Mucosa of descending colon (tissue), 3 donors: ENCODE data around the gene MAN1B1. TPM values are rescaled to one million over a fixed set of nuclear protein-coding genes. Genes with fewer than 3 reads are reported as not detected.
"Not testable (repeated sequence)": the region's sequence is repeated elsewhere in the genome, so short reads cannot be mapped to it uniquely, and the experiment has no call there.

Source experiments
- ATAC-seq: fragments of 200-7000 bp; cut with Tn5 transposase; one replicate; pipeline ENCODE4 v1.9.1; 2020; ENCODE audit warnings: mild to moderate bottlenecking, moderate library complexity
- DNase-seq, 3 donors: peaks; one replicate each; pipeline ENCODE4 v3.0.0-alpha.2; 2020
- H3K36me3 ChIP-seq: fragments of 200-600 bp; one replicate; pipeline ENCODE4 v1.8.0; 2021; ENCODE audit warnings: low read depth, mild to moderate bottlenecking
- H3K4me1 ChIP-seq: fragments of 200-600 bp; one replicate; pipeline ENCODE4 v1.8.0; 2021; ENCODE audit warnings: low read depth, mild to moderate bottlenecking
- H3K4me3 ChIP-seq: fragments of 200-600 bp; one replicate; pipeline ENCODE4 v1.8.0; 2021; ENCODE audit warnings: mild to moderate bottlenecking
- H3K9me3 ChIP-seq: fragments of 200-600 bp; one replicate; pipeline ENCODE4 v1.8.0; 2021; ENCODE audit warnings: mild to moderate bottlenecking
- intact Hi-C, 2 donors: fragments of 100-400 bp; cut with DNase I in 1 of 2; cut with micrococcal nuclease in 1 of 2; formaldehyde crosslinking; loops; one replicate each; pipeline versions ENCODE4 v1.11.0 to v1.11.1; 2022; cut with DNase I, micrococcal nuclease
- total RNA-seq, 3 donors: library from RNA; stranded (reverse); fragmentation: NEBNext Ultra II Directional in 2 of 3; extraction: Animal tissue kit (Norgen Biotek cat#: 25700) in 2 of 3; gene quantifications; one replicate each; pipeline versions ENCODE4 v1.2.1 to v1.2.4, GENCODE V29; 2021 to 2023
- TF ChIP-seq, protein P1 (sequence below): fragments of 200-600 bp; IDR thresholded peaks from one replicate; pipeline ENCODE4 v1.8.0; 2022; ENCODE audit warnings: antibody characterized with exemption, mild to moderate bottlenecking
- donor health status: DM: no; HTN: no; CAD: no; lungs with moderate emphysema.
- donor health status: DM: no; HTN: no; CAD: no.
- donor health status: DM: no; HTN: yes; CAD: no.

The MAN1B1 gene
- total RNA-seq, 3 donors from 2014 or later, result 36.1 to 55.4 (median 52.7) TPM

DNA sequence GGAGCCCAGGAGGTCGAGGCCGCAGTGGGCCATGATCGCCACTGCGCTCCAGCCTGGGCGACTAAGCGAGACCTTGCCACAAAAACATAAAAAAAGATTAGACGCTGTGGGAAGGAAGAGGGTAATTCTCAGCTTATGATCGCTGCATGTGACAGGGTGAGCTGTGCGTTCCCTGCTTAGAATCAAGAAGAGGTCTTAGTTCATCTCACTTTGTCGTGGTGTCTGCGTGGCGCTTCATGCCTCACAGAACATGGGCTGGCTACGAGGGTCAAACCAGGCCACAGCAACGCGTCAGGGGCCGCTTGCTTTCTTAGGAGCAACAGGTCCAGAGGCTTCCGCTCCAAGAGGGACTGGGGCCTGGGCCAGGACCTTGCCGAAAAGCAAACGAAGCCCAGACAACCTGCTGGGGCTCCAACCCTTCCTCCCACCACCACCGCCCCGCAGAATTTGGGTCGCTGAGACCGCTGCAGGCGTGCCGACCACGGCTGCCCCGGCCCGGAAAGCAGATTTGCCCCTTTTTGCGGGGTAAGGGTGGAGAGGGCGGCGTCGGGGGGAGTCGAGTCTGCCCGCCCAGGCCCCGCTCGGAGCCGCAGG lies 42.2 kb downstream of the MAN1B1 start:
- intact Hi-C loops, result no loop called here
- ATAC-seq (peak; percentile 6), DNase-seq (peak in 2 of 3 donors; percentile 25 to 50)
- H3K4me3 ChIP-seq, result peak overlapping the region; percentile 27
- TF ChIP-seq, protein P1, sequence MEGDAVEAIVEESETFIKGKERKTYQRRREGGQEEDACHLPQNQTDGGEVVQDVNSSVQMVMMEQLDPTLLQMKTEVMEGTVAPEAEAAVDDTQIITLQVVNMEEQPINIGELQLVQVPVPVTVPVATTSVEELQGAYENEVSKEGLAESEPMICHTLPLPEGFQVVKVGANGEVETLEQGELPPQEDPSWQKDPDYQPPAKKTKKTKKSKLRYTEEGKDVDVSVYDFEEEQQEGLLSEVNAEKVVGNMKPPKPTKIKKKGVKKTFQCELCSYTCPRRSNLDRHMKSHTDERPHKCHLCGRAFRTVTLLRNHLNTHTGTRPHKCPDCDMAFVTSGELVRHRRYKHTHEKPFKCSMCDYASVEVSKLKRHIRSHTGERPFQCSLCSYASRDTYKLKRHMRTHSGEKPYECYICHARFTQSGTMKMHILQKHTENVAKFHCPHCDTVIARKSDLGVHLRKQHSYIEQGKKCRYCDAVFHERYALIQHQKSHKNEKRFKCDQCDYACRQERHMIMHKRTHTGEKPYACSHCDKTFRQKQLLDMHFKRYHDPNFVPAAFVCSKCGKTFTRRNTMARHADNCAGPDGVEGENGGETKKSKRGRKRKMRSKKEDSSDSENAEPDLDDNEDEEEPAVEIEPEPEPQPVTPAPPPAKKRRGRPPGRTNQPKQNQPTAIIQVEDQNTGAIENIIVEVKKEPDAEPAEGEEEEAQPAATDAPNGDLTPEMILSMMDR, result no peak
- no peaks in the 10 kb centered on the region for H3K9me3 ChIP-seq
- H3K36me3 ChIP-seq, result no peaks in the 10 kb centered on the region
- H3K4me1 ChIP-seq, result peaks cover 25% of the 10 kb centered on the region

DNA sequence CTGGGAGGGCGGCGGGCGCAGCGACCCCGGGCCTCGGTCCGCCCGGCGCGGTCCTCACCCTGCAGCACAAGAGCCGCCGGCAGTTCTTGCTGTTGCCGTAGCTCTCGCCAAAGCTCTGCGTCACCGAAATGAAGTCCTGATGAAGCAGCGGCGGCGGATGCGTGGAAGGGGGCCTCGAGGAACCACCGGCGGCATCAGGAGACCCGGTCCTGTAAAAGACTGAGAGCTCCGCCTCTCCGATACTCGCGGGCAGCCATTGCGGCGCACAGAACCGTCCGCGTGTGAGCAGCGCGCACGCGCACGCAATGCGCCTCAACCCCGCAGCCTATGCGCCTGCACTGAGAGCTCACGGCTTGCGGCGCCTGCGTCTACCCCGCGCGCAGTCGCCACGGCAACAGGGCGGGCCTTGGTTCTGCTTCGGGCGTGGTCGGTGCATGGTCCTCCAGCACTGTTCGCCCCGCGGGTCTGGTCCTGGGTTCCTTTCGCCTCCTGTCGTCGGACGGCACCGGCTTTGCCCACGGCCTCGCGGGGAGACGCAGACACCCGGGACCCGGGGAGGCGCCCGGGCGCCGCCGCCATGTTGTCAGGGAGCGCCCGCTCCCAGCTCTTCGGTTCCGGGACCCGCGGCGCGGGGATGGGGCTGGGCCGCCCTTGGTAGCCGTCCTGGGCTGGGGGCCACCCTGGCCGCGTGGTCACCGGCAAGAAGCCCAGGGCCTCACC lies 42.8 kb downstream of the MAN1B1 start:
- intact Hi-C loops, result no loop called here
- ATAC-seq, result peak; percentile 99

DNA sequence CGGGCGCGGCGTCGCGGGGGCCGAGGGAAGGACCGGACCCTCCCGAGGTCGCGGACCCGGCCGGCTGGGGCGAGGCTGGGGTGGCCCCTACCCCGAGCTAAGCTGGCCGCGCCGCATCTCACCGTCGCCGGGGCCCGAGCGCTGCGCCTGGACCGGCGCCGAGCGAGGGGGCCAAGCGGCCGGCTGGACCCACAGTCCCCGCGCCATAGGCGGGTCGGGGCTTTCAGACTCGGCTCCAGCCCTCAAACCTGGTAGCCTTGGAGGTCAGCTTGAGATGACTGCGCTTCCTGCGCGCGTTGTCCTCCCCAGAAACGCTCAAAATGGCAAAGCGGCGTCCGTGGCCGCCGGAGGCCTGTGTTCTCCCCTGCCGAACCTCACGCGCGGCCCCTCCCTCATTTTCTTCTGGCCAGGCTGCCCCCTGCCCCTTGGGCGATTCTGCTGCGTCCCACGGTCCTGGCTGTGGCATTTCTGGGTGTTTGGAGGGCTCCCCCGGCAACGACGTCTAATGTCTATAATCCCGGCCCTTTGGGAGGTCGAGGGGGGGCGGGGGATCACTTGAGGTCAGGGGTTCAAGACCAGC lies 43.5 kb downstream of the MAN1B1 start:
- DNase-seq (no peak), ATAC-seq (no peak)
- H3K4me1 ChIP-seq, result peaks cover 25% of the 10 kb centered on the region
- H3K9me3 ChIP-seq, result no peaks in the 10 kb centered on the region
- H3K36me3 ChIP-seq, result no peaks in the 10 kb centered on the region
- intact Hi-C loops, result no loop called here
- H3K4me3 ChIP-seq, result peak overlapping the region; percentile 27
- TF ChIP-seq, protein P1, result no peak

More for the DNA sequence above, 42.8 kb downstream of the MAN1B1 start:
- peak; percentile 90 to 93 (median 92) for DNase-seq
- no peaks in the 10 kb centered on the region for H3K36me3 ChIP-seq
- no peaks in the 10 kb centered on the region for H3K9me3 ChIP-seq
- peak overlapping the region; percentile 27 for H3K4me3 ChIP-seq
- TF ChIP-seq, protein P1, result no peak
- peaks cover 25% of the 10 kb centered on the region for H3K4me1 ChIP-seq

DNA sequence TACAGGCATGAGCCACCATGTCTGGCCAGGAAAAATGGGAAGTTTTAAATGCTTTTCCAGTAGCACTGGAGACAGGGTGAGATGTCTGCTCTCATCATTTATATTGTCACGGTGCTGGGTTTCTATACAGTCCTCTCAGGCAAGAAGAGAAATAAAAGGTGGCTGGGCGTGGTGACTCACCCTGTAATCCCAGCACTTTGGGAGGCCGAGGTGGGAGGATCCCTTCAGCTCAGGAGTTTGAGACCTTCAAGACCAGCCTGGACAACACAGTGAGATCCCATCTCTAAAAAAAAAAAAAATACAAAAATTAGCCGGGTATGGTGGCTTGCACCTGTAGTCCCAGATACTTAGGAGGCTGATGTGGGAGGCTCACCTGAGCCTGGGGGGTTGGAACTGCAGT lies 47.4 kb downstream of the MAN1B1 start:
- no peaks in the 10 kb centered on the region for H3K9me3 ChIP-seq
- H3K36me3 ChIP-seq, result no peaks in the 10 kb centered on the region
- H3K4me1 ChIP-seq, result peaks cover 7% of the 10 kb centered on the region
- DNase-seq, result no peak
- H3K4me3 ChIP-seq, result no peak overlapping the region
- ATAC-seq, result no peak
- TF ChIP-seq, protein P1, result no peak
- intact Hi-C loops, result no loop called here

DNA sequence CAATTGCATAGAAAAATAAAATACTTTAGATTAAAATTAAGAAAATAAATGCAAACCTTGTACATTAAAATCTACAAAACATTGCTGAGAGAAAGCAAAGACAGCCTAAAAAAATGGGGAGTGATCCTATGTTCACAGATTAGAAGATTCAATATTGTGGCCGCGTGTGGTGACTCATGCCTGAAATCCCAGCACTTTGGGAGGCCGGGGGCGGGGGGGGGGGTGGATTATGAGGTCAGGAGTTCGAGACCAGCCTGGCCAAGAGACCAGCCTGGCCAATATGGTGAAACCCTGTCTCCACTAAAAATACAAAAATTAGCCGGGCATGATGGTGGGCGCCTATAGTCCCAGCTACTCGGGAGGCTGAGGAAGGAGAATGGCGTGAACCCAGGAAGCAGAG lies 48.4 kb downstream of the MAN1B1 start:
- ATAC-seq, H3K36me3 ChIP-seq, H3K9me3 ChIP-seq, DNase-seq, intact Hi-C loops, H3K4me1 ChIP-seq, H3K4me3 ChIP-seq: not testable (repeated sequence)

DNA sequence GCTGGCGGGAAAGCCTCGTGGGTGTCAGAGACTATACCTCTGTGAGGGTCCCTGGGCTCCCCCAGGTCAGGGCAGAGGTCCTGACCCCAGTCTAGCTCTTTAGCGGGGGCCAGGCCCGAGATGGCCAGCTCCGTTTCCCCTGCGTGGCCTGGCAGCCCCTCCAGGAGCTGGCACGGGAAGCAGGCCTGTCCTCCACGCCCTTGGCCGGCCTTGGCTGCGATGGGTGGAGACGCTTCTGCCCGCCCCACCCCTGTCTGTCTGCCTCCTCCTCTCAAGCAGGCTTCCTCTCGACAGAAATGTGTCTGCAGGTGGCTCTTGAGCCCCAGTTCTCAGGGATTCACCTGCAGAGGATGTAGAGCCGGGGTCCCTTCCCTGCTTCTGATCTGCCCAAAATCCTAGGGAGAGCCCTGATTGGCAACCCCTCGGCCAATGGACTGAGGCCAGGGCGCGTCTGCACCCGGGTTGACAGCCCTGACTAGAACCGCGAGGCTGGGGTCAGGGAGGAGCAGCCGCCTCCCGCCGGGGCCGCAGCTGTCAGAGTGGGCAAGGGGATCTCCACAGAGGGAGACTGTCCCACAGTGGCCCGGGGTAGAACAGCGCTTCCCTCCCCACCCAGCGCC lies 49.6 kb downstream of the MAN1B1 start:
- intact Hi-C loops, result no loop called here
- ATAC-seq, result peak; percentile 82
- no peaks in the 10 kb centered on the region for H3K9me3 ChIP-seq
- DNase-seq, result peak in 2 of 3 donors; percentile 53 to 65
- TF ChIP-seq, protein P1, result no peak
- no peaks in the 10 kb centered on the region for H3K4me1 ChIP-seq
- H3K36me3 ChIP-seq, result no peaks in the 10 kb centered on the region
- no peak overlapping the region for H3K4me3 ChIP-seq
